NB4 (cell line): ENCODE measurements around the gene ANKRD55.

Source experiments
- DNase-seq: peaks from one replicate; pipeline ENCODE4 v3.0.0; 2010; ENCODE audit warnings: low read depth
- H3K4me3 ChIP-seq: one replicate; pipeline ENCODE4 v1.5.1; 2011; ENCODE audit warnings: mild to moderate bottlenecking, low read depth, low read length, moderate library complexity
- MAX ChIP-seq: IDR thresholded peaks from 2 replicates; pipeline ENCODE4 v1.6.1; 2011; ENCODE audit warnings: low read depth, low read length
- MYC ChIP-seq: IDR thresholded peaks from 2 replicates; pipeline ENCODE4 v1.6.1; 2011; ENCODE audit warnings: low read depth, low read length
- POLR2A ChIP-seq: IDR thresholded peaks from 2 replicates; pipeline ENCODE4 v1.6.1; 2011; ENCODE audit warnings: mild to moderate bottlenecking; ENCODE audit not compliant: insufficient read length; ENCODE audit errors: extremely low read depth
- TF ChIP-seq, protein P1 (sequence below): IDR thresholded peaks from one replicate; pipeline ENCODE4 v1.5.1; 2012; ENCODE audit warnings: low read depth, low read length

ANKRD55 gene

DNA sequence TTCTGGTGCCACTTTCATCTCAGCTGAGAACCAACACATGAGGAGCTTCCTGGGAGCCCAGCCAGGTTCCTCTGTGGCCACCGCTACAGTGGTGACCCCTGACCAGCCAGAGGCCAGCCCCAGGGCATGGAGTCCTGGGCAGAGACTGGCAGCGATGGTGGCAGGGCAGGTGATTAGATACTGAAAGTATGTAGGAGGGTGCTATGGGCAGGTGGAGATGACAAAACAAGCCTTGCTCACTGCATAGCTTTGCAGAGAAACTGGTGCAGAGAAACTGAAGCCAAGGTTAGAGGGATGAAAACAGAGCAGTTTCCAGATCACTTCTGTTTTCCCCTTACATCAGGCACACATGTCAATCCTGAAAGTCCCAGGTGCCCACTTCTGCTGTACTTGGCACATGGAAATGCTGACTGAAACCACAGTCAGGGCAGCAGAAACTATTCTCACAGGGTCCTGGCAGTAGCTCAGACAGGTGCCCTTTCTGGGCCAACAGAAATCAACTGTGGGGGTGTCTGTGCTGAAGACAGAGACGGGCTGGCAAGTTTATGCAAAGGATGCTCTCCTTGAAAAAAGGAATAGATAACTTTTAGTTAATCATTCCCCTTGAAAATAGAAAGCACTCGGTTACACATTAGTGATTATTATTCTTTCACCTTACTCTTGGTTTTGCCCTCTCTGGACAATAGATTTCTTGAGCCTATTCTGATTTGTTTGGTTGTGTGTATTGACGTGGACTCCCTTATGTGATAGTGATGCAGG lies 90.3 kb downstream of the ANKRD55 start:
- no peak for TF ChIP-seq POLR2A
- TF ChIP-seq MAX = no peak
- TF ChIP-seq MYC = no peak
- TF ChIP-seq, protein P1, sequence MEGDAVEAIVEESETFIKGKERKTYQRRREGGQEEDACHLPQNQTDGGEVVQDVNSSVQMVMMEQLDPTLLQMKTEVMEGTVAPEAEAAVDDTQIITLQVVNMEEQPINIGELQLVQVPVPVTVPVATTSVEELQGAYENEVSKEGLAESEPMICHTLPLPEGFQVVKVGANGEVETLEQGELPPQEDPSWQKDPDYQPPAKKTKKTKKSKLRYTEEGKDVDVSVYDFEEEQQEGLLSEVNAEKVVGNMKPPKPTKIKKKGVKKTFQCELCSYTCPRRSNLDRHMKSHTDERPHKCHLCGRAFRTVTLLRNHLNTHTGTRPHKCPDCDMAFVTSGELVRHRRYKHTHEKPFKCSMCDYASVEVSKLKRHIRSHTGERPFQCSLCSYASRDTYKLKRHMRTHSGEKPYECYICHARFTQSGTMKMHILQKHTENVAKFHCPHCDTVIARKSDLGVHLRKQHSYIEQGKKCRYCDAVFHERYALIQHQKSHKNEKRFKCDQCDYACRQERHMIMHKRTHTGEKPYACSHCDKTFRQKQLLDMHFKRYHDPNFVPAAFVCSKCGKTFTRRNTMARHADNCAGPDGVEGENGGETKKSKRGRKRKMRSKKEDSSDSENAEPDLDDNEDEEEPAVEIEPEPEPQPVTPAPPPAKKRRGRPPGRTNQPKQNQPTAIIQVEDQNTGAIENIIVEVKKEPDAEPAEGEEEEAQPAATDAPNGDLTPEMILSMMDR = no peak
- no peak overlapping the region for H3K4me3 ChIP-seq
- DNase-seq = no peak

DNA sequence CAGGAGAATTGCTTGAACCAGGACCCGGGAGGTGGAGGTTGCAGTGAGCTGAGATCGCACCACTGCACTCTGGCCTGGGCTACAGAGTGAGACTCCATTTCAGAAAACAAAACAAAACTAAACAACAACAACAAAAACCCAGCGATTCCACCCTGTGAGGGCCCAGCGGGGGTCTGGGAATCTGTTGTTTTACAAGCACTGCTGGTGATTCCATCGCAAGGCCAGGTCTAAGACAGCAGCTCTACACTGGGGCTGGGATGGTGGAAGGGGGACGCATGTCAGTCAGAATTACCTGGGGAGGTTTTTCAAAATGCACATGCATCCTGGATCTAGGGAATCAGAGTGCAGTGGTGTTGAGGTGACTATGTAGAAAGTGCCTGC lies 90.9 kb downstream of the ANKRD55 start:
- TF ChIP-seq MYC (no peak), MAX (no peak)
- DNase-seq = no peak
- H3K4me3 ChIP-seq = no peak overlapping the region

- TF ChIP-seq POLR2A (no peak), MYC (no peak), MAX (no peak)
- TF ChIP-seq, protein P1 = no peak
- H3K4me3 ChIP-seq = no peak overlapping the region
Observed at GRCh38 chr5:56140073-56140472, 93.1 kb downstream of the ANKRD55 start.

GRCh38 chr5:56130664-56131063 lies 102.5 kb downstream of the ANKRD55 start:
- no peak for DNase-seq
- no peak for TF ChIP-seq POLR2A
- TF ChIP-seq MAX = no peak
- TF ChIP-seq, protein P1 = no peak
- TF ChIP-seq MYC = no peak
- no peak overlapping the region for H3K4me3 ChIP-seq

More at GRCh38 chr5:56140073-56140472, 93.1 kb downstream of the ANKRD55 start:
- DNase-seq = no peak

GRCh38 chr5:56129288-56129687 lies 103.8 kb downstream of the ANKRD55 start:
- TF ChIP-seq POLR2A (no peak), MAX (no peak), MYC (no peak)
- TF ChIP-seq, protein P1 = no peak
- no peak overlapping the region for H3K4me3 ChIP-seq
- DNase-seq = no peak

- TF ChIP-seq, protein P1 = no peak
- TF ChIP-seq MAX = no peak
- TF ChIP-seq POLR2A = no peak
- TF ChIP-seq MYC = no peak
- DNase-seq = no peak
- no peak overlapping the region for H3K4me3 ChIP-seq
Observed at GRCh38 chr5:56128113-56128512, 105.0 kb downstream of the ANKRD55 start.
